GM23338 (cell line): ENCODE results near the gene OTOS. TPM values are rescaled to one million over a fixed set of nuclear protein-coding genes. Genes with fewer than 3 reads are reported as not detected.

Experiments
- ATAC-seq: fragments of 200-7000 bp; cut with Tn5 transposase; 3 replicates; pipeline ENCODE4 v1.9.1; 2020
- DNase-seq: peaks from one replicate; pipeline ENCODE4 v3.0.0-alpha.2; 2015; ENCODE audit warnings: low spot score
- H2AFZ ChIP-seq: fragments of 200-600 bp; sonication (generic); 2 replicates; pipeline ENCODE4 v1.8.0; 2016; ENCODE audit warnings: antibody characterized with exemption, mild to moderate bottlenecking, moderate library complexity
- H3F3A ChIP-seq: fragments of 200-600 bp; sonication (generic); replicated peaks from 2 replicates; pipeline ENCODE4 v1.8.0; 2017; ENCODE audit warnings: antibody characterized with exemption, mixed run types, low read depth
- H3K27ac ChIP-seq: fragments of 200-600 bp; sonication (generic); 2 replicates; pipeline ENCODE4 v1.6.1; 2016; ENCODE audit warnings: low read depth
- H3K27me3 ChIP-seq: fragments of 200-600 bp; sonication (generic); 2 replicates; pipeline ENCODE4 v1.8.0; 2016; ENCODE audit warnings: mild to moderate bottlenecking, mixed run types, moderate library complexity; ENCODE audit not compliant: insufficient read depth
- H3K36me3 ChIP-seq: fragments of 200-600 bp; sonication (generic); 2 replicates; pipeline ENCODE4 v1.8.0; 2016; ENCODE audit warnings: mild to moderate bottlenecking; ENCODE audit not compliant: insufficient read depth
- H3K4me1 ChIP-seq: fragments of 200-600 bp; sonication (generic); 2 replicates; pipeline ENCODE4 v1.8.0; 2016; ENCODE audit warnings: mild to moderate bottlenecking, moderate library complexity; ENCODE audit not compliant: insufficient read depth
- H3K4me2 ChIP-seq: fragments of 200-600 bp; sonication (generic); 2 replicates; pipeline ENCODE4 v1.7.1; 2017; ENCODE audit warnings: mixed run types
- H3K4me3 ChIP-seq: fragments of 200-600 bp; sonication (generic); 2 replicates; pipeline ENCODE4 v1.6.1; 2016; ENCODE audit warnings: mixed run types
- H3K79me2 ChIP-seq: fragments of 200-600 bp; sonication (generic); replicated peaks from 2 replicates; pipeline ENCODE4 v1.8.0; 2017; ENCODE audit warnings: mild to moderate bottlenecking; ENCODE audit not compliant: insufficient read depth
- H3K9me2 ChIP-seq: fragments of 200-600 bp; sonication (generic); 2 replicates; pipeline ENCODE4 v1.8.0; 2017; ENCODE audit not compliant: insufficient read depth
- H4K20me1 ChIP-seq: fragments of 200-600 bp; sonication (generic); replicated peaks from 2 replicates; pipeline ENCODE4 v1.8.0; 2017; ENCODE audit warnings: mild to moderate bottlenecking; ENCODE audit not compliant: insufficient read depth
- H3K27ac Mint-ChIP-seq: 2 replicates; pipeline ENCODE4 v1.8.0; 2020; ENCODE audit warnings: inconsistent platforms, mild to moderate bottlenecking, moderate library complexity, mixed read lengths
- H3K27me3 Mint-ChIP-seq: 3 replicates; pipeline ENCODE4 v1.8.0; 2022; ENCODE audit warnings: low read depth, mild to moderate bottlenecking, moderate library complexity, mixed read lengths, inconsistent platforms; ENCODE audit not compliant: insufficient read depth, poor library complexity
- H3K36me3 Mint-ChIP-seq: 3 replicates; pipeline ENCODE4 v1.8.0; 2021; ENCODE audit warnings: low read depth, mild to moderate bottlenecking, inconsistent platforms, moderate library complexity, mixed read lengths
- H3K4me1 Mint-ChIP-seq: 3 replicates; pipeline ENCODE4 v1.8.0; 2020; ENCODE audit warnings: mild to moderate bottlenecking, inconsistent platforms, mixed read lengths
- H3K4me3 Mint-ChIP-seq: 3 replicates; pipeline ENCODE4 v1.8.0; 2021; ENCODE audit warnings: moderate library complexity, mild to moderate bottlenecking, inconsistent platforms, mixed read lengths
- H3K9me3 Mint-ChIP-seq: 3 replicates; pipeline ENCODE4 v1.8.0; 2020; ENCODE audit warnings: moderate library complexity, mild to moderate bottlenecking, inconsistent platforms, mixed read lengths
- ETS1 ChIP-seq: IDR thresholded peaks from 2 replicates; pipeline ENCODE4 v1.6.1; 2016; ENCODE audit warnings: antibody characterized with exemption
- EZH2 ChIP-seq: fragments of 200-600 bp; sonication (generic); IDR thresholded peaks from one replicate; pipeline ENCODE4 v1.8.0; 2017; ENCODE audit warnings: antibody characterized with exemption, mild to moderate bottlenecking, low read depth; ENCODE audit not compliant: unreplicated experiment
- EZH2phosphoT487 ChIP-seq: fragments of 200-600 bp; sonication (generic); IDR thresholded peaks from one replicate; pipeline ENCODE4 v1.8.1; 2018; ENCODE audit warnings: antibody characterized with exemption; ENCODE audit not compliant: unreplicated experiment
- JUNB ChIP-seq: IDR thresholded peaks from one replicate; pipeline ENCODE4 v1.6.1; 2016; ENCODE audit warnings: antibody characterized with exemption; ENCODE audit not compliant: unreplicated experiment
- POLR2AphosphoS5 ChIP-seq: IDR thresholded peaks from 2 replicates; pipeline ENCODE4 v1.6.1; 2016; ENCODE audit warnings: antibody characterized with exemption, low read depth
- REST ChIP-seq: IDR thresholded peaks from one replicate; pipeline ENCODE4 v1.6.1; 2018; ENCODE audit warnings: antibody characterized with exemption; ENCODE audit not compliant: unreplicated experiment
- polyA plus RNA-seq: library from polyadenylated mRNA; unstranded; fragments of >200 nt; fragmentation: Nextera tagmentation; extraction: Ambion mirVana; gene quantifications from 2 replicates; pipeline ENCODE4 v1.2.1, GENCODE V29; 2016
- total RNA-seq: library from RNA; depleted of rRNA; stranded (reverse); fragments of >200 nt; shearing (Covaris generic); gene quantifications from 2 replicates; pipeline ENCODE4 v1.2.3, GENCODE V29; 2014
- TF ChIP-seq, protein P1 (sequence below): fragments of 250-450 bp; sonication (Bioruptor Pico); IDR thresholded peaks from 2 replicates; pipeline ENCODE4 v1.5.0; 2020; ENCODE audit warnings: mild to moderate bottlenecking, moderate library complexity

The OTOS gene
- total and polyA plus RNA-seq, 2 experiments from 2014 or later, result 0.40 TPM; not detected in 1

DNA sequence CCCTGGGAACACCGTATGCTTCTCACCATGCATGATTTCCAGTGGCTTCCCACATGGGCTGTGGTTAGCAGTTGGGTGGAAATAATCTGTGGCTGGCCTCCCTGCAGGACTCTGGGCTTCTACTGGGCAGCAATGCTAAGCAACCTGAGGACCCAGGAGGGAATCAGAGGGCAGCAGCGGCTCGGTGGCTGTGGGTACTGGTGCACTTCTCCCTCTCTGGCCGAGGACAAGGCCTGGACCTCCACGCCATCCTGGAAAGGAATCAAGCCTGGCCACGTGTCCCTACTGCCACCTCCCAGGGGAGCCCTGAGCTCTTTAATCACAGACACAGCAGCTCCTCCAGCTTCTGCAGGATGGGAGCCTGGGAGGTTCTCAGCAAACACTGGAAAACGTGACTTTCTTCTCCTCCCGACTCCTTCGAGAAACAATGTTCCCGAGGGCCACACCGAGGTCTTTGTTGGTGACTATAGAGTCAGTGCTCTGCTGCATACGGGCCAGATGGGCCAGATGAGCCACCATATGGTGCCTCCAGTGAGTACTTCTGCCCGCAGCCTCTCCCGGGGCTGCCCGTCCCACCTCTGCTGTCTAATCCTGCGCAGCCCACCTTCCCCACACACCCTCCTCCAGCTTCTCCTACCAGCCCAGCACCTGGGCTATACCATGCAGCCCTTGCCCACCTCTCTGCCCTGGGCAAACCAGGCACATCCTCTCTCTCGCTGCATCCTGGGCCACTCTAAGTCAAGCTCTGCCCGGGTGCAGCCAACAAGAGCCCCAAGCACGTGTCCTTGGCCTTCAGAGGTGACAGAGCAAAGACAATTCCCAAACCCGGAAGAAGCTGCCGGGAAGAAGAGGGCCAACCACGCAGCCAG, 42.8 kb upstream of the OTOS start (continued):
- TF ChIP-seq, protein P1, sequence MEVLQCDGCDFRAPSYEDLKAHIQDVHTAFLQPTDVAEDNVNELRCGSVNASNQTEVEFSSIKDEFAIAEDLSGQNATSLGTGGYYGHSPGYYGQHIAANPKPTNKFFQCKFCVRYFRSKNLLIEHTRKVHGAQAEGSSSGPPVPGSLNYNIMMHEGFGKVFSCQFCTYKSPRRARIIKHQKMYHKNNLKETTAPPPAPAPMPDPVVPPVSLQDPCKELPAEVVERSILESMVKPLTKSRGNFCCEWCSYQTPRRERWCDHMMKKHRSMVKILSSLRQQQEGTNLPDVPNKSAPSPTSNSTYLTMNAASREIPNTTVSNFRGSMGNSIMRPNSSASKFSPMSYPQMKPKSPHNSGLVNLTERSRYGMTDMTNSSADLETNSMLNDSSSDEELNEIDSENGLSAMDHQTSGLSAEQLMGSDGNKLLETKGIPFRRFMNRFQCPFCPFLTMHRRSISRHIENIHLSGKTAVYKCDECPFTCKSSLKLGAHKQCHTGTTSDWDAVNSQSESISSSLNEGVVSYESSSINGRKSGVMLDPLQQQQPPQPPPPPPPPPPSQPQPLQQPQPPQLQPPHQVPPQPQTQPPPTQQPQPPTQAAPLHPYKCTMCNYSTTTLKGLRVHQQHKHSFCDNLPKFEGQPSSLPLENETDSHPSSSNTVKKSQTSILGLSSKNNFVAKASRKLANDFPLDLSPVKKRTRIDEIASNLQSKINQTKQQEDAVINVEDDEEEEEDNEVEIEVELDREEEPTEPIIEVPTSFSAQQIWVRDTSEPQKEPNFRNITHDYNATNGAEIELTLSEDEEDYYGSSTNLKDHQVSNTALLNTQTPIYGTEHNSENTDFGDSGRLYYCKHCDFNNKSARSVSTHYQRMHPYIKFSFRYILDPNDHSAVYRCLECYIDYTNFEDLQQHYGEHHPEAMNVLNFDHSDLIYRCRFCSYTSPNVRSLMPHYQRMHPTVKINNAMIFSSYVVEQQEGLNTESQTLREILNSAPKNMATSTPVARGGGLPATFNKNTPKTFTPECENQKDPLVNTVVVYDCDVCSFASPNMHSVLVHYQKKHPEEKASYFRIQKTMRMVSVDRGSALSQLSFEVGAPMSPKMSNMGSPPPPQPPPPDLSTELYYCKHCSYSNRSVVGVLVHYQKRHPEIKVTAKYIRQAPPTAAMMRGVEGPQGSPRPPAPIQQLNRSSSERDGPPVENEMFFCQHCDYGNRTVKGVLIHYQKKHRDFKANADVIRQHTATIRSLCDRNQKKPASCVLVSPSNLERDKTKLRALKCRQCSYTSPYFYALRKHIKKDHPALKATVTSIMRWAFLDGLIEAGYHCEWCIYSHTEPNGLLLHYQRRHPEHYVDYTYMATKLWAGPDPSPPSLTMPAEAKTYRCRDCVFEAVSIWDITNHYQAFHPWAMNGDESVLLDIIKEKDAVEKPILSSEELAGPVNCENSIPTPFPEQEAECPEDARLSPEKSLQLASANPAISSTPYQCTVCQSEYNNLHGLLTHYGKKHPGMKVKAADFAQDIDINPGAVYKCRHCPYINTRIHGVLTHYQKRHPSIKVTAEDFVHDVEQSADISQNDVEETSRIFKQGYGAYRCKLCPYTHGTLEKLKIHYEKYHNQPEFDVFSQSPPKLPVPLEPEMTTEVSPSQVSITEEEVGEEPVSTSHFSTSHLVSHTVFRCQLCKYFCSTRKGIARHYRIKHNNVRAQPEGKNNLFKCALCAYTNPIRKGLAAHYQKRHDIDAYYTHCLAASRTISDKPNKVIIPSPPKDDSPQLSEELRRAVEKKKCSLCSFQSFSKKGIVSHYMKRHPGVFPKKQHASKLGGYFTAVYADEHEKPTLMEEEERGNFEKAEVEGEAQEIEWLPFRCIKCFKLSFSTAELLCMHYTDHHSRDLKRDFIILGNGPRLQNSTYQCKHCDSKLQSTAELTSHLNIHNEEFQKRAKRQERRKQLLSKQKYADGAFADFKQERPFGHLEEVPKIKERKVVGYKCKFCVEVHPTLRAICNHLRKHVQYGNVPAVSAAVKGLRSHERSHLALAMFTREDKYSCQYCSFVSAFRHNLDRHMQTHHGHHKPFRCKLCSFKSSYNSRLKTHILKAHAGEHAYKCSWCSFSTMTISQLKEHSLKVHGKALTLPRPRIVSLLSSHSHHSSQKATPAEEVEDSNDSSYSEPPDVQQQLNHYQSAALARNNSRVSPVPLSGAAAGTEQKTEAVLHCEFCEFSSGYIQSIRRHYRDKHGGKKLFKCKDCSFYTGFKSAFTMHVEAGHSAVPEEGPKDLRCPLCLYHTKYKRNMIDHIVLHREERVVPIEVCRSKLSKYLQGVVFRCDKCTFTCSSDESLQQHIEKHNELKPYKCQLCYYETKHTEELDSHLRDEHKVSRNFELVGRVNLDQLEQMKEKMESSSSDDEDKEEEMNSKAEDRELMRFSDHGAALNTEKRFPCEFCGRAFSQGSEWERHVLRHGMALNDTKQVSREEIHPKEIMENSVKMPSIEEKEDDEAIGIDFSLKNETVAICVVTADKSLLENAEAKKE (CRISPR knock-in tag), result no peak
- no peak for TF ChIP-seq JUNB
- TF ChIP-seq POLR2AphosphoS5, result no peak
- TF ChIP-seq EZH2, result no peak

GRCh38 chr2:240182476-240182875, 42.0 kb upstream of the OTOS start:
- H3K9me3 Mint-ChIP-seq, result peaks cover 12% of the 10 kb centered on the region
- H3K4me1 Mint-ChIP-seq, result no peaks in the 10 kb centered on the region
- H3K79me2 ChIP-seq, result no peaks in the 10 kb centered on the region
- H3K27me3 ChIP-seq, result no peaks in the 10 kb centered on the region
- peaks cover 3% of the 10 kb centered on the region; the same call in 1 of the 3 replicates for H3K36me3 Mint-ChIP-seq
- no peaks in the 10 kb centered on the region for H4K20me1 ChIP-seq
- H3K4me2 ChIP-seq, result no peak overlapping the region
- H3K27ac Mint-ChIP-seq, result no peak overlapping the region
- no peaks in the 10 kb centered on the region for H3F3A ChIP-seq
- H3K4me3 ChIP-seq, result no peak overlapping the region
- DNase-seq (no peak), ATAC-seq (no peak)
- H3K36me3 ChIP-seq, result no peaks in the 10 kb centered on the region
- peaks cover 5% of the 10 kb centered on the region for H3K27me3 Mint-ChIP-seq
- H3K9me2 ChIP-seq, result no peaks in the 10 kb centered on the region
- no peak overlapping the region for H2AFZ ChIP-seq
- H3K4me1 ChIP-seq, result no peaks in the 10 kb centered on the region
- no peak overlapping the region for H3K4me3 Mint-ChIP-seq
- no peak overlapping the region for H3K27ac ChIP-seq
- no peak for TF ChIP-seq ETS1
- no peak for TF ChIP-seq REST
- no peak for TF ChIP-seq EZH2phosphoT487
